Sigmoid colon (tissue), 4 donors: ENCODE data around the gene ARFGAP1.

Experiments used
- CTCF ChIP-seq, 4 experiments: fragments of 450-650 bp in 3 of 4; fragments of 200-600 bp in 1 of 4; IDR thresholded peaks; one replicate each; pipeline ENCODE4 v1.5.1; 2016 to 2019; ENCODE audit warnings: antibody characterized with exemption in 4 of 4, mild to moderate bottlenecking in 3 of 4, moderate library complexity in 2 of 4
- EP300 ChIP-seq, 4 donors: sonication (generic); formaldehyde crosslinking; IDR thresholded peaks; one replicate each; pipeline ENCODE4 v1.6.1; 2017; ENCODE audit warnings: antibody characterized with exemption in 4 of 4

GRCh38 chr20:63311833-63312243 is 39.2 kb downstream of the ARFGAP1 start:
- no peak for TF ChIP-seq CTCF (IDR thresholded peaks at IDR 0.05)
- TF ChIP-seq EP300 (IDR thresholded peaks at IDR 0.05), result no peak
